ENCODE results near the gene RNF223.

Gene RNF223

DNA sequence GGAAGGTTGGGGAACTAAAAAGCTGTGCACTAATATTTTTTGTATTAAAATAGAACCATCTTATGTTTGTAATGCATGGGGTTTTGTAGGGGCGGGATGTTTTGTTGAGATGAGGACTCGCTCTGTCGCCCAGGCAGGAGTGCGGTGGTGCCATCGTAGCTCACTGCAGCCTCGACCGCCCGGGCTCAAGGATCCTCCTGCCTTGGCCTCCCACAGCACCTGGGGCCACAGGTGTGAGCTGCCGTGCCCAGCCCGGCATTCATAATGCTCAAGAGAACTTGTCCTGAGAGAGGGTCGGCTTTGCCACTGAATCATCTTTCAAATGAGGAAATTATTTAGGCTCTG lies 44.7 kb upstream of the RNF223 start:
- no peaks in the 10 kb centered on the region for H3K4me1 ChIP-seq (ENCODE audit: low read length)
- H3K4me3 ChIP-seq (ENCODE audit: low read length), result no peak overlapping the region
- no peaks in the 10 kb centered on the region for H3F3A ChIP-seq (ENCODE audit: insufficient read depth, low read length)
- no peak overlapping the region for H2AFZ ChIP-seq (ENCODE audit: low read length)
- H3K9me2 ChIP-seq (replicated peaks; ENCODE audit: insufficient read depth, low read length), result no peaks in the 10 kb centered on the region
- H3K79me2 ChIP-seq (ENCODE audit: low read length), result peaks cover 9% of the 10 kb centered on the region; the same call in 1 of the 2 replicates
- H3K27ac ChIP-seq (ENCODE audit: low read length), result no peak overlapping the region
- H3K9me3 ChIP-seq (replicated peaks; ENCODE audit: insufficient read depth, low read length), result no peaks in the 10 kb centered on the region
- TF ChIP-seq EZH2 (optimal IDR thresholded peaks at IDR 0.05; ENCODE audit: low read depth, low read length) (peak; percentile 75), EZH2phosphoT487 (IDR thresholded peaks at IDR 0.05; ENCODE audit: low read length) (no peak)
- H3K4me2 ChIP-seq (ENCODE audit: low read depth, low read length), result no peak overlapping the region
- peaks cover 55% of the 10 kb centered on the region for H3K27me3 ChIP-seq (replicated peaks; ENCODE audit: insufficient read depth, low read length)
- H3K36me3 ChIP-seq (replicated peaks; ENCODE audit: insufficient read depth, low read length), result no peaks in the 10 kb centered on the region
- no peaks in the 10 kb centered on the region for H4K20me1 ChIP-seq (ENCODE audit: insufficient read depth, low read length)
- no peak for DNase-seq
- H3K9ac ChIP-seq (ENCODE audit: low read length), result no peak overlapping the region

DNA sequence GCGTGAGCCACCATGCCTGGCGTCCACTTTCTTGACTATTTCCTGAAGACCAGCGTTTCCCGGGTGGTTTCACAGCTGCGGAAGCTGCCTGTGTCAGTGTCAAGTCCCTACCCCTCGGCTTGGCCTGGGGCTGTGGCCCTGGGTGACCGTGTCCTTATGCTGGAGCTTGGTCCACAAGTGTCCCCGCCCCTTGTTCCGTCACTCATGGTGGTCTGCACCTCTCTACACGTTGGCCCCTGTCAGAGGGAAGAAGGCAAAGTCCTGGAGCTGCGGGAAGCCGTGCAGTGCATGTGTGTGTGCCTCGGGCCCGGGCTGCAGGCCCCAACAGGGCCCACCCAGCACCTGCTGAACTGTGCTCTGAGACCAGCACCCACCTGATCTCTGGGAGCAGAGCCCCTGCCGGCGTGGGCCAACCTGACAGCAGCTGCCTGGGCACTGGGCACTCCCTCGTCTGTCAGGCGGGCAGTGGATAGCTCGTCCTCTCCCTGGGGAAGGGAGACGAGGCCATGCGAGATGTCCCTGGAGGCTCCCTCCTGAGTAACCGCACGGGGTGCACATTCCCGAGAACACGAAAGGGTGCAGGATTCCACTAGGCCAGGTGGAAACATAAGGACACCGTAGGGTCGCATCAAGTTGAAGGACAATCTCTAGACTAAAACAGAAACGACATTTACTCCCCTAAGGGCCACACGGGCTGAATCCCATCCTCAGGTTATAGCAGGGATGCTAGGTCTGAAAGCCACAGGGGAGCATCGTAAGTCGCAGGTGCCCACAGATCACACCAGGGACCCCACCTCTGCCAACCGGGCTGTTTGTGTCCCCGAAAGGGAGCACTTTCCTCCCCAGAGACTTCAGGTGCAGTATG lies 44.1 kb upstream of the RNF223 start:
- H3K9me2 ChIP-seq (replicated peaks; ENCODE audit: insufficient read depth, low read length), result no peaks in the 10 kb centered on the region
- no peak overlapping the region for H3K27ac ChIP-seq (ENCODE audit: low read length)
- H3K36me3 ChIP-seq (replicated peaks; ENCODE audit: insufficient read depth, low read length), result 0 out of 2 replicates have a peak, but pooled peaks cover under 1% of the 10 kb centered on the region
- no peaks in the 10 kb centered on the region for H4K20me1 ChIP-seq (ENCODE audit: insufficient read depth, low read length)
- H3F3A ChIP-seq (ENCODE audit: insufficient read depth, low read length), result no peaks in the 10 kb centered on the region
- peaks cover 9% of the 10 kb centered on the region; the same call in 1 of the 2 replicates for H3K79me2 ChIP-seq (ENCODE audit: low read length)
- H3K9ac ChIP-seq (ENCODE audit: low read length), result no peak overlapping the region
- H3K4me2 ChIP-seq (ENCODE audit: low read depth, low read length), result no peak overlapping the region
- no peaks in the 10 kb centered on the region for H3K4me1 ChIP-seq (ENCODE audit: low read length)
- H2AFZ ChIP-seq (ENCODE audit: low read length), result no peak overlapping the region
- TF ChIP-seq EZH2 (optimal IDR thresholded peaks at IDR 0.05; ENCODE audit: low read depth, low read length), result no peak
- TF ChIP-seq, protein P1, sequence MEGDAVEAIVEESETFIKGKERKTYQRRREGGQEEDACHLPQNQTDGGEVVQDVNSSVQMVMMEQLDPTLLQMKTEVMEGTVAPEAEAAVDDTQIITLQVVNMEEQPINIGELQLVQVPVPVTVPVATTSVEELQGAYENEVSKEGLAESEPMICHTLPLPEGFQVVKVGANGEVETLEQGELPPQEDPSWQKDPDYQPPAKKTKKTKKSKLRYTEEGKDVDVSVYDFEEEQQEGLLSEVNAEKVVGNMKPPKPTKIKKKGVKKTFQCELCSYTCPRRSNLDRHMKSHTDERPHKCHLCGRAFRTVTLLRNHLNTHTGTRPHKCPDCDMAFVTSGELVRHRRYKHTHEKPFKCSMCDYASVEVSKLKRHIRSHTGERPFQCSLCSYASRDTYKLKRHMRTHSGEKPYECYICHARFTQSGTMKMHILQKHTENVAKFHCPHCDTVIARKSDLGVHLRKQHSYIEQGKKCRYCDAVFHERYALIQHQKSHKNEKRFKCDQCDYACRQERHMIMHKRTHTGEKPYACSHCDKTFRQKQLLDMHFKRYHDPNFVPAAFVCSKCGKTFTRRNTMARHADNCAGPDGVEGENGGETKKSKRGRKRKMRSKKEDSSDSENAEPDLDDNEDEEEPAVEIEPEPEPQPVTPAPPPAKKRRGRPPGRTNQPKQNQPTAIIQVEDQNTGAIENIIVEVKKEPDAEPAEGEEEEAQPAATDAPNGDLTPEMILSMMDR (IDR thresholded peaks at IDR 0.05; ENCODE audit: low read length), result no peak
- no peak for TF ChIP-seq EZH2phosphoT487 (IDR thresholded peaks at IDR 0.05; ENCODE audit: low read length)
- no peak overlapping the region for H3K4me3 ChIP-seq (ENCODE audit: low read length)
- H3K9me3 ChIP-seq (replicated peaks; ENCODE audit: insufficient read depth, low read length), result no peaks in the 10 kb centered on the region
- H3K27me3 ChIP-seq (replicated peaks; ENCODE audit: insufficient read depth, low read length), result peaks cover 52% of the 10 kb centered on the region
- DNase-seq, result no peak

DNA sequence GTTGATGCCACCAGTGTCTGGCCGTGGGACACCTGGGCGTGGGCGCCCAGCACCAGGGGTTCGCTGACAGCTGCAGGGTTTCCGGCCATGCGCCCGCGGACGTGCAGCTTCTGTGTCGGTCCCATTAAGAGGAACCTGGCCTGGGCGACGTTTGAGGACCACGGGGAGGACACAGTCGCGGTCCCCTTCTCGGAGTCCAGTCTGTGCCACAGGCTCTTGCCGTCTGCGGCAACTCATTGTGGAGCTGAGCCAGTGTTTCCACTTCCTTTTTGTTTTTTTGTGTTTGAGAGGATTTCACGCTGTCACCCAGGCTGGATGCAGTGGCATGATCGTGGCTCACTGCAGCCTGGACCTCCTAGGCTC lies 43.3 kb upstream of the RNF223 start:
- H3K4me2 ChIP-seq (ENCODE audit: low read depth, low read length), result no peak overlapping the region
- TF ChIP-seq EZH2 (optimal IDR thresholded peaks at IDR 0.05; ENCODE audit: low read depth, low read length) (no peak), EZH2phosphoT487 (IDR thresholded peaks at IDR 0.05; ENCODE audit: low read length) (no peak)

DNA sequence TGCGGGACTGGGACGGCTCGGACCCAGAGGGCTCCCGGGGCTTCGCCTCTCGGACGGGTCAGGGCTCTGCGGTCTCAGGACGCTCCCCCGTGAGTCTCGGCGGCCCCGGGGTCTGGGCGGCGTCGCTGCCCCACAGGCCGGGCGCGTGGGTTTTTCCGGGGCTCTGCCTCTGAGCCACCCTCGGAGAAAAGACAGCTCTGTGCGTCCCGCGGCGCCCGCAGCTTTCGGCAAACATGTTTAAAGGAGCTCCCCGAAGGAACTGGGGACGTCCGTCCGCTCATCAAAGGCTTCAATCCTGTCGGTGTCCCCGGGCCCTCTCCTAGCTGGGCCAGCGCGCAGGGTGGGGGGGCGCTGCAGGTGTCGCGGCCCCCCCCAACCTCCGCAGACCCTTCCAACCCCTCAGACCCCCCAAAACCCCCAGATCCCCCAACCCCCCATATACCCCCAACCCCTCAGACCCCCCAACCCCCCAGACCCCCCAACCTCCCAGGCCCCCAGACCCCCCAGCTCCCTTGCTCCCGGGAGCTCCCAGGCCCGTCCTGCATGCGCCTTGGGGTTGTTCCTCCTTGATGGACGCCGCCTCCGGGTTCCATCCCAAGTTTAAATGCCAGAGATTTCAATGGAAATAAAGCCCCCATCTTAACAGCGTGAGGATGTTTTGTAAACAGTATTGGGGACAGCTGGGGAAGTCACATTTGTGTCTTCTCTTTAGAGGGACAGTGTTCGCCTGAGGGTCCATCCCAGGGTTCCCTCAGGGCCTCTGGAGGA lies 42.8 kb upstream of the RNF223 start:
- no peak for DNase-seq
- no peaks in the 10 kb centered on the region for H3K9me3 ChIP-seq (replicated peaks; ENCODE audit: insufficient read depth, low read length)
- 0 out of 2 replicates have a peak, but pooled peaks cover 3% of the 10 kb centered on the region for H3K36me3 ChIP-seq (replicated peaks; ENCODE audit: insufficient read depth, low read length)
- no peak overlapping the region for H3K9ac ChIP-seq (ENCODE audit: low read length)
- peak overlapping the region; percentile 90 for H3K4me2 ChIP-seq (ENCODE audit: low read depth, low read length)
- H3K4me1 ChIP-seq (ENCODE audit: low read length), result no peaks in the 10 kb centered on the region
- H3K27me3 ChIP-seq (replicated peaks; ENCODE audit: insufficient read depth, low read length), result peaks cover 43% of the 10 kb centered on the region
- H2AFZ ChIP-seq (ENCODE audit: low read length), result peak overlapping the region; percentile 45; the same call in 1 of the 2 replicates
- no peaks in the 10 kb centered on the region for H4K20me1 ChIP-seq (ENCODE audit: insufficient read depth, low read length)
- H3K79me2 ChIP-seq (ENCODE audit: low read length), result peaks cover 9% of the 10 kb centered on the region; the same call in 1 of the 2 replicates
- H3K27ac ChIP-seq (ENCODE audit: low read length), result no peak overlapping the region
- no peak for TF ChIP-seq EZH2 (optimal IDR thresholded peaks at IDR 0.05; ENCODE audit: low read depth, low read length)
- H3K4me3 ChIP-seq (ENCODE audit: low read length), result peak overlapping the region; percentile 60
- no peaks in the 10 kb centered on the region for H3K9me2 ChIP-seq (replicated peaks; ENCODE audit: insufficient read depth, low read length)
- no peaks in the 10 kb centered on the region for H3F3A ChIP-seq (ENCODE audit: insufficient read depth, low read length)

More for the DNA sequence above, 43.3 kb upstream of the RNF223 start:
- DNase-seq, result no peak
- peaks cover 9% of the 10 kb centered on the region; the same call in 1 of the 2 replicates for H3K79me2 ChIP-seq (ENCODE audit: low read length)
- no peaks in the 10 kb centered on the region for H3K9me2 ChIP-seq (replicated peaks; ENCODE audit: insufficient read depth, low read length)
- H2AFZ ChIP-seq (ENCODE audit: low read length), result no peak overlapping the region
- no peak overlapping the region for H3K9ac ChIP-seq (ENCODE audit: low read length)
- H3K27ac ChIP-seq (ENCODE audit: low read length), result no peak overlapping the region
- H3F3A ChIP-seq (ENCODE audit: insufficient read depth, low read length), result no peaks in the 10 kb centered on the region
- no peaks in the 10 kb centered on the region for H4K20me1 ChIP-seq (ENCODE audit: insufficient read depth, low read length)
- H3K9me3 ChIP-seq (replicated peaks; ENCODE audit: insufficient read depth, low read length), result no peaks in the 10 kb centered on the region
- 0 out of 2 replicates have a peak, but pooled peaks cover 3% of the 10 kb centered on the region for H3K36me3 ChIP-seq (replicated peaks; ENCODE audit: insufficient read depth, low read length)
- H3K27me3 ChIP-seq (replicated peaks; ENCODE audit: insufficient read depth, low read length), result peaks cover 45% of the 10 kb centered on the region
- H3K4me1 ChIP-seq (ENCODE audit: low read length), result no peaks in the 10 kb centered on the region
- H3K4me3 ChIP-seq (ENCODE audit: low read length), result no peak overlapping the region

Data from MM.1S (cell line).